Hematopoietic multipotent progenitor cell treated with erythropoietin and hydrocortisone succinate and interleukin-3 and kit ligand, for 17 days (in vitro differentiated cells): ENCODE data around the gene ZNG1E.
"Not testable (repeated sequence)": the region's sequence is repeated elsewhere in the genome, so short reads cannot be mapped to it uniquely, and the experiment has no call there.

Experiments
- DNase-seq: peaks from one replicate; pipeline ENCODE4 v3.0.0-alpha.2; 2015; ENCODE audit warnings: low spot score

The ZNG1E gene

GRCh38 chr9:65675589-65676021, at the start of gene ZNG1E:
TSS of gene ZNG1E (plus strand) at chr9:65675928. CDS start at chr9:65675977, 49 bp downstream.
- peak; percentile 60 for DNase-seq

GRCh38 chr9:65673579-65673978, 2.1 kb upstream of the ZNG1E start:
- not testable (repeated sequence) for DNase-seq

- peak; percentile 3 for DNase-seq
Observed at GRCh38 chr9:65675018-65675417, 710 bp upstream of the ZNG1E start.

GRCh38 chr9:65676389-65676788, 661 bp downstream of the ZNG1E start:
- not testable (repeated sequence) for DNase-seq

- peak; percentile 3 for DNase-seq
Observed at GRCh38 chr9:65678533-65678932, 2.8 kb downstream of the ZNG1E start.

- not testable (repeated sequence) for DNase-seq
Observed at GRCh38 chr9:65703550-65703949, 27.8 kb downstream of the ZNG1E start.

- DNase-seq = not testable (repeated sequence)
Observed at GRCh38 chr9:65714445-65714844, 38.7 kb downstream of the ZNG1E start.

- DNase-seq = not testable (repeated sequence)
Observed at GRCh38 chr9:65737096-65737564, 61.4 kb downstream of the ZNG1E start, which contains the start of gene FOXD4L4. TSS of gene FOXD4L4 (plus strand) at chr9:65737146. CDS start at chr9:65737146, 0 bp downstream.

- DNase-seq = not testable (repeated sequence)
Observed at GRCh38 chr9:65738133-65738532, 62.4 kb downstream of the ZNG1E start.
